Measurements from ENCODE around the gene LAMC1.

Gene LAMC1

DNA sequence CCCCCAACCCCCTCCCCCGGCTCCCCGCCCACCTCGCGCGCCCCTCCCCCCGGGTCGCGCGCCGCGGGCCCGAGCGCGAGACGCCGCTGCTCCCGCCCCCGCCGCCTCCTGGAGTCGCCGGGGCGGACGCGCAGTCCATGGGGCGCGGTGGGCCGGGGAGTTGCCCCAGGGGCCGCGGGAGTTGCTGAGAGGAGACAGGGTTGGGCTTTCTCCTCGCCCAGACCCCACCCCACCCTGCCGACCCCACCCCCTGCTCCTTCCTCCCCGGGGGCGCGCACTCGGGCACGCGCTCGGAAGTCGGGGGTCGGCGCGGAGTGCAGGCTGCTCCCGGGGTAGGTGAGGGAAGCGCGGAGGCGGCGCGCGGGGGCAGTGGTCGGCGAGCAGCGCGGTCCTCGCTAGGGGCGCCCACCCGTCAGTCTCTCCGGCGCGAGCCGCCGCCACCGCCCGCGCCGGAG, at the start of gene LAMC1:
LAMC1 (plus strand) TSS at position 275 of the 455 bp plus-strand sequence. CDS start 297 bp downstream, outside the sequence.
- peak; percentile 61 for DNase-seq

DNA sequence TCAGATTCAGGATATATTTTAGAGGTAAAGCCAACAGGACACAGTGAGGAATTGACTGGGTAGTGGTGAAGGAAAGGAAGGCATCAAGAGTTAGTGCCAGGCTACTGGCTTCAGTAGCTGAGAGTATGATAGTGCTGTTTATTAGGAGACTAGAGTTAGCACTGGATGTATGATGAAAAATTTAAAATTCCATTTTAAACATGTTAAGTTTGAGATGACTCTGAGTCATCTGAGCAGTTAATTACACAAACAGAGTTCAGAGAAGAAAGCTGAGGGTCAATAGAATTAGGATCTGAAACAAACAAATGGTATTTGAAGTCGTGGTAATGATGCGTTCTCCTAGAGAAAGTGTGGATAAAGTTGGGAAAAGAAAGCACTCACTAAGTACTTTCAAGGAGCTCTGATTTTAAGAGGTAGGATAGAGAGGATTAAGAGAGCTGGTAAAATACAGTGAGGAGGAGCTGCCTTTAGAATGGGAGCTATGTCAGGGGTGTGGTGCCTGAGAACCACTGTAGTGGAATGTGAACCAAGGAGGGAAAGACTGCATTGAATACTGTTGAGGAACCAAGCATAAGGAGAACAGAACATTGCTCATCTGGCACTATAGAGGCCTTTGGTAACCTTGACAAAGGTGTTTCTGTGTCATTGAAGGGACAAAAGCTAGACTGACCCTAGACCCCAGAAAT, 48.6 kb upstream of the LAMC1 start:
- DNase-seq: no peak

DNA sequence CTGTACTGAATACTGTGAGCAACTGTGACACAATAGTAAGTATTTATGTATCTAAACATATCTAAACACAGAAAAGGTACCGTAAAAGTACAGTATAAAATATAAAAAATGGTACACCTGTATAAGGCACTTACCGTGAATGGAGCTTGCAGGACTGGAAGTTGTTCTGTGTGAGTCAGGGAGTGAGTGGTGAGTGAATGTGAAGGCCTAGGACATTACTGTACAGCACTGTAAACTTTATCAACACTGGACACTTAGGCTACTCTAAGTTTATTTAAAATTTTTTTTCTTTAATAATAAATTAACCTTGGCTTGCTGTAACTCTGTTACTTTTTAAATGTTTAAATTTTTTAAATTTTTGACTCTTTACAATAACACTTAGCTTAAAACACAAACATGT, 45.7 kb upstream of the LAMC1 start:
- no peak for DNase-seq

DNA sequence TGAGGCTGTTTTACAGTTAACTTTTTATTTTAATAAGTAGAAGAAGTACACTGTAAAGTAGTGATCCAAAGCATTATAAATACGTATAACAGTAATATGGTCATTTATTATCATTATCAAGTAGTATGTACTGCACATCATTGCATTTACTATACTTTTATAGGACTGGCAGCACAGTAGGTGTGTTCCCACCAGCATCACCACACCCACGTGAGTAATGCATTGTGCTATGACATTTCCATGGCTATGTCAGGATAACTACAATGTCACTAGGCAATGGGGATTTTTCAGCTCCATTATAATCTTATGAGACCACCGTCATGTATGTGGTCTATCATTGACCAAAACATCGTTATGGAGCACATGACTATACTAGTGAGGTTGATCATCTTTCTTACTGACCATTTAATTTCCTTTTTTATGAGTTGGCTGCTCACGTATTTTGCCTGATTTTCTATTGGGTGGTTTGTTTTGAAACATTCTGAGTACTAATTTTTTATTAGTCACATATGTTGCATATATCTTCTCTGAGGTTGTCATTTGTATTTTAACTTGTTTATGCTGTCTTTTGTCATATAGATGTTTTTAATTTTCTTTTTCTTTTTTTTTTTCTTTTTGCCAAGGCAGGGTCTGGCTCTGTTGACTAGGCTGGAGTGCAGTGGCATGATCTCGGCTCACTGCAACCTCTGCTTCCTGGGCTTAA, 44.9 kb upstream of the LAMC1 start:
- DNase-seq: no peak

DNA sequence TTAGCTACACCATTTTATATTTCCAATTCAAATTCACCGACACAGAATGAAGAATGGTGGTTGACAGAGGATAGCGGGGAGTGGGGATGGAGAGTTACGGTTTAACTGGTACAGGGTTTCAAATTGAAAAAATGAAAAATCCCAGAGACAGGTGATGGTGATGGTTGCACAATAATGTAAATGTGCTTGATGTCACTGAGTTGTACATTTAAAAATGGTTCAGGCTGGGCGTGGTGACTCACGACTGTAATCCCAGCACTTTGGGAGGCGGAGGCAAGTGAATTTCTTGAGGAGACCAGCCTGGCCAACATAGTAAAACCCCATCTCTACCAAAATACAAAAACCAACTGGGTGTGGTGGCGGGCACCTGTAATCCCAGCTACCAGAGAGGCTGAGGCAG, 39.1 kb upstream of the LAMC1 start:
- no peak for DNase-seq

DNA sequence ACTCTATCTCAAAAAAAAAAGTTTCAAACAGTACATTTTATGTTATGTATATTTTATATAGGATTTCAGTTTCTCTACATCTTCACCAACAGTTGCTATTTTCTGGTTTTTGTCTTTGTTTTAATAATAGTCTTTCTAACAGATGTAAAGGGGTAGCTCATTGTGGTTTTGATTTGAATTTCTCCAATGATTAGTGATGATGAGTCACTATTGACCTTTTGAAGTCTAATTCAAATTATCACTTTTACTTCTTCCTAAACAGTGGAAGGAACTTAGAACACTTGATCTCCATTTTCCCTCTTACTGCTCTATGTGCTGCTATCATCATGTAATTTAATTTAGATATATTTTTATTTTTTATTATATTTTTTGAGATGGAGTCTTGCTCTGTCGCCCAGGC, 38.6 kb upstream of the LAMC1 start:
- DNase-seq: no peak

DNA sequence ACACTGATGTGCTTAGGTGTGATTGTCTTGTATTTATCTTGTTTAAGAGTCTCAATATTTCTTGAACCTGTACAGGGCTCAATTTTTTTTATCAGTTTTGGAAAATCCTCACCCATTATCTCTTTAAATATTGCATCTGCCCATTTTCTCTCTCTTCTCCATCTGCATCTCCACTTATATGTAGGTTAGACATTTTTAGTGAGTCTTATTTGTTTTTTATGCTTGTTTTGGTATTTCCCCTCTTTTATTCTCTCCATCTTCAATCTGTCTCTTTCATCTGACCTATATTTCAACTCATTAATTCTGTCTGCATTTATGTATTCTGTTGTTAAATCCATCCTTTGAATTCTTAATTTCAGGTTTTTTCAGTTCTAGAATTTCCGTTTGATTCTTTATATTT, 37.3 kb upstream of the LAMC1 start:
- DNase-seq: no peak

DNA sequence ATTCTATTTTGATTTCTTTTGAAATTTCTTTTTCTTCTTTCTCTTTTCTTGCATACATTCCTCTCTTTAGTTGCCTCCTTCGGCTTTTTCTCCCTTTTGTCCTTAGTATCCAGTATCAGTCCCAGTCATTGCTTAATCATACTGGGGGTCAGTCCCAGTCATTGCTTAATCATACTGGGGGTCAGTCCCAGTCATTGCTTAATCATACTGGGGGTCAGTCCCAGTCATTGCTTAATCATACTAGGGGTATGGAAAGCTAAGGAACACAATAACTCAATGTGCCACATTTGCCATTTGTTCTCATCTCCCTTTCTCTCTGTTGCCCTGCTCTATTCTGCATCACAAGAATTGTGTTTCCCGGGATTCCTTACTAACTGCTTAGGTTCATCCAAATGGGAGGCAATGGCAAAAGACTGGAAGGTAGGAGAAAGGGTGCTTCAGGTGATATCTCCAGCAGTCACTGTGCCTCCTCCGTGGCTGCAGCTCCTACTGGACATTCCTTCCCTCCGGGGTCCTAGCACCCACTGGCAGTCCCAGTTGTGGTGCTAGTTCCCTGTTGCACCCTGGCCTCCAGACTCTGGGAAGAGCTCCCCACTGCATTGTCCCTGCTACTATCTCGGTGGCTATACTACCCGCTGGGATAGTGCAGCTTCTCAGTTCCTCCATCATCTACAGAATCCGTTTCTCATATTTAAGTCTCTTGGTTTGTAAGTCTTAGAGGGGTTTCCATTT, 32.6 kb upstream of the LAMC1 start:
- no peak for DNase-seq

DNA sequence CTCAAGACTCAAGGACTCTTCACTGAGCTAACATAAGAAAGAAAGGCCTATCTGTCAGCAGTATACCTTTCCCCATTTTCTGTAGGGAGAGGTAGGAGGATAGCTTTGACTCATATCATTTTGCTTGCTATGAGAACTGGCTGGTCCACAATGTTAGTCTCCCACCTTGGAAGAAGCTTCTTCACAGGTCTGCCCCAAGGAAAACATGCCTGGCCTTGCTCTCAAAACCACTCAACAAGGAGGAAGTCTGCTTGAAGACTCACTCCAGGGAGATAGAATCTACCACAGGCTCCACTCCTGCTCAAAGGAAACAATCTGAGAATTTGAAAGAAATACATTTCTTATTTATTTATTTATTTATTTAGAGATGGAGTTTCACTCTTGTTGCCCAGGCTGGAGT, 29.5 kb upstream of the LAMC1 start:
- no peak for DNase-seq

DNA sequence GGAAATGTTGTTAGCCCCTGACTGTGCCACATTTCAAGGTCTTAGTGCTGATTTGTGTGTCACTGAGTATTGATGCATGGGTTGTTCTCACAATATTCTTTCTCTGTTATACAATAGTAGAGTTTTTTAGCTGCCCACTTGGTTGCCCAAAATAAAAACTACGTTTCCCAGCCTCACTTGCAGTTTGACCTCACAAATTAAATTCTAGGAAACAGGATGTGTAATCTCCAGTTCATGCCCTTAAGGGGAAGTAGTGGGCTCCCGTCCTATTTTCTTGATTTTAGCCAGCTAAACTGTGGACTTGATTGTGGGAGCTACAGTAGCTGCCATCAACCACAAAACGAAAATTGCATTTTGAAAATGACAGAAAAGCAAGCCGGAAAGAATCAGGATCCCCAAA, 27.3 kb upstream of the LAMC1 start:
- DNase-seq: no peak

DNA sequence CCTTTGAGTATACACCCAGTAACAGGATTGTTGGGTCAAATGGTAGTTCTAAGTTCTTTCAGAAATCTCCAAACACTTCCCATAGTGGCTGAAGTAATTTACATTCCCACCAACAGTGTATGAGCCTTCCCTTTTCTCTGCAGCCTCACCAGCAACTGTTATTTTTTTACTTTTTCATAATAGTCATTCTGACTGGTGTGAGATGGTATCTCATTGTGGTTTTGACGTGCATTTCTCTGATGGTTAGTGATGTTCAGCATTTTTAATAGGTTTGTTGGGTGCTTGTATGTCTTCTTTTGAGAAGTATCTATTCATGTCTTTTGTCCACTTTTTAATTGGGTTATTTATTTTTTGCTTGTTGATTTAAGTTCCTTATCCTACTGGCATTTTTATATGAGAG, 26.4 kb upstream of the LAMC1 start:
- DNase-seq: no peak

DNA sequence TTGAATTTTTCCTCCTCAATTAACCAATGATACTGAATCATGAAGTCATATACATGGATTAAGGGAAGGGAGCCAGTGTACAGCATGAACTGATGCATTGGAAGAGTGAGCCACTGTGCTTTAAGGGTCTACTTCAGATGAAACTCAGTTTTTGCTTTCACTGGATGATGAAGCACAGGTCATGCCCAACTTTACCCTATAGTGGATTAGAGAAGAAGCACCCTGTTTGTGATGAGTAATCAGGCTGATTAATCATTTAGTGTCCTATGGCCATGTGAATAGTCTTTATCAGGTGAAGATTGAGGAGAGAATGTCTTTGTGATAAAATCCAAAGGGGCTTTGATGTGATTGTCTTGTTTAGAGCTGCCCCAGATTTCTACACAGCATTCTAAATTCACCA, 24.7 kb upstream of the LAMC1 start:
- DNase-seq: no peak

DNA sequence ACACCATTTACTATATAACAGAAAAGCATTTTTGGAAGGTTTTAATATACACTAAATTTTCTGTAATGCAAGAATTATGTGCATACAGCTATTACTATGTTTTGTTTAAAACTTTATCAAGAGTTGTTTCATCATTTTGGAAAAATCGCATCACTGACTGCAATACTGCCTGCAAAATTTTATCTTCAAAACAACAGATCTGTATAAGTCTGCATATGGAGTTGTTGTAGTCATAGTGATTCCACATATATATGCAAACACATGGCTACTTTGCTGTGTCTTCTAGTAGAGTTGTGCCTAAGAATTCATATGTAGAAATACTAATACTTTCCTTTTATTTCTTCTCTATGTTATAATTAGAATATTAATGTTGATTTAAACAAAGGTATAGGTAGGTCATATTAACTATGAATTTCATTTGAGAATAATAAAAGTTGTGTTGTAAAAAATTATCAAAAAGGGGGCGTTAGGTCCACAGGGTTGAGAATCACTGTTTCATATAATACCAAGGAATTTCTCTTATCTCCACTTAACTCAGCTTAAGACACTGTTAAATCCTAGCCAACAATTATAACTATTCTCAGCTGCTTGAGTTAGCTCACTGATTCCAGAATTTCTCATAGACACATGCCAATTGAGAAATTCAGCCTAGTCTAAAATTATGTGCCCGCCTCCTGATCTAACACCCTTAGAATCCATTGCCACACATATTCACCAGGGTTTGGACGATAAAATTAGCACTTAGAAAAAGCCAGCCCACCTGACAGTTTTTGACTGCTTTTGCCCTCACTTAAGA, 22.9 kb upstream of the LAMC1 start:
- no peak for DNase-seq

DNA sequence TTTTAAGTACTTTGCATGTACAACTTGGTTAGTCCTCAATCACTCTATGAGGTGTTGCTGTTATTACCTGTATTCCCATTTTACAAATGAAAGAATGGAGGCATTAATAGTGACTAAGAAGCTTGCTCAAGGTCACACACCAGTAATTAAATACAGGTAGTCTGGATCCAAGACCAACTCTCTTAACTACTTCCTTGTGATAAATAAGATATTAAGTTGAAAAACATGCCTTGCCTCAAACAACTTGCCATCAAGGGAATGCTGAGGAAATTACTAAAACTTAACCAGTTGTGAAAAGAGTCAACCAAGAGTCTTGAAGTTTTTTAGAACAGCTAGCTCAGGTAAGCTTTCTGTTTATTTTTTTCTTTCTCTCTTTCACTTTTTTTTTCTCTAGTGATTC, 21.0 kb upstream of the LAMC1 start:
- no peak for DNase-seq

DNA sequence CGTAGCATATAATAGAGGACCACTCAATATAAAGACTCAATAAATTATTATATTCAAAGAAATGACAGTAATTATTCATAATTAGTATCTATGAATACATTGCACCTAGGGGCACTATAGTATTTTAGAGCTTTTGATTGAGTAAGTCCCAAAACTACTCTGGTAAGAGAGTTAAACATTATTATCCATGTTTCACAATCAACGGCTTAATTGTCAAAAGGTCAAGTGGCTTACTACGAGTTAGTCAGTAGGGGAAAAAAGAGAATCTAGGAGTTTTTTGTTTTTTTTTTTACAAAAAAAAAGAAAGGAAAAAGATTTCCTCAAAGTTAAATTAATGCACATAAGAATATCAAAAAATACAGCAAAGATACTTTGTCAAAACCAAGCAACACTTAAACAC, 20.4 kb upstream of the LAMC1 start:
- no peak for DNase-seq

DNA sequence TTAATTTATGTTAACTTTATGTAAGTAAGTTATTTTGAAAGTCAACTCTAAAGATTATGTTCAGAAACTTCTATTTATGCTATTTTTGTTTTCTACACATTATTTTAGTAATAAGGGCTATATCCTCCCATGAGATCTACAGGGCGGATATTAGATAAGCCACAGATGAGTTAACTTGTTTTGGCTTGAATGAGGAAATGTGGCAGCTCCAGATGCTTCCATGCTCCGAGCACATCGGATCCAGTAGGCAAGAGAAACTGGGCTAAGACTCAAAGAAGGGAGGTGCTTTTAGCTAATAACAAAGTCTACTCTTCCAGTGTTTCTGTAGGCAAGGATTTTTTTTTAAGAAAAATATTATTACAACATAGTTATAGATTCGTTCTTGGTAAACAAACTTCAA, 20.0 kb upstream of the LAMC1 start:
- DNase-seq: no peak

DNA sequence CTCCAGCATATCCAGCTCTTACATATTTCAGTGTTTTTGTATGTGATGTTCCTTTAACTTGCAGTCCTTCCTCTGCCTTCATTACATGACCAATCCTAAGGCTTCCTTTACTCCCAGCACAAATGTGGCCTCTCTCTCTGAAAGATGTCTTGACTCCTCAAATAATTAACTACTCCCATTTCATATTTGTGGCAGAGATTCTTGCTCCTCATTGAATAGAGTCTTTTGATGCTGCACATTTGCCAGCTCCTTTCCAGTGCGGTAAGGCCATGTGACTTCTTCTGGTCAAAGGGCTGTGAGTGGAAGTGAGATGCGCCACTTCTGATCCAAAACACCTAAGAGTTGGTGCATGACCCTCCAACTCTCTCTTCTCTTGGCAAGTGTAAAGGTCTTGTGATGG, 19.1 kb upstream of the LAMC1 start:
- no peak for DNase-seq

DNA sequence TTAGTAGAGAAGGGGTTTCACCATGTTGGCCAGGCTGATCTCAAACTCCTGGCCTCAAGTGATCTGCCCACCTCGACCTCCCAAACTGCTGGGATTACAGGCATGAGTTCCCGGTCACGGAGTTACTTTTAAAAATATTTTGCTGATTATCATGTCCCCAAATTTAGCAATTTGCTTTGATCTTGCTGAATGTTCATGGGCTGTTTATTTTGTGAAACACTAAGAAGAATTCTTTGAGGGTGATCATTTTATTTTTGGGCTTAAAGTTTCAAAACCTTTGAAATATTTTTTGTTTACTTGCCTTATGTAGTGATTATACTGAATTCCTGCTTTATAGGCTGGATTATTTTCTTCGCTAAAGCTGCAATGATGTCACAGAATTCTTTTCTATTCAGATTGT, 11.4 kb upstream of the LAMC1 start:
- no peak for DNase-seq

DNA sequence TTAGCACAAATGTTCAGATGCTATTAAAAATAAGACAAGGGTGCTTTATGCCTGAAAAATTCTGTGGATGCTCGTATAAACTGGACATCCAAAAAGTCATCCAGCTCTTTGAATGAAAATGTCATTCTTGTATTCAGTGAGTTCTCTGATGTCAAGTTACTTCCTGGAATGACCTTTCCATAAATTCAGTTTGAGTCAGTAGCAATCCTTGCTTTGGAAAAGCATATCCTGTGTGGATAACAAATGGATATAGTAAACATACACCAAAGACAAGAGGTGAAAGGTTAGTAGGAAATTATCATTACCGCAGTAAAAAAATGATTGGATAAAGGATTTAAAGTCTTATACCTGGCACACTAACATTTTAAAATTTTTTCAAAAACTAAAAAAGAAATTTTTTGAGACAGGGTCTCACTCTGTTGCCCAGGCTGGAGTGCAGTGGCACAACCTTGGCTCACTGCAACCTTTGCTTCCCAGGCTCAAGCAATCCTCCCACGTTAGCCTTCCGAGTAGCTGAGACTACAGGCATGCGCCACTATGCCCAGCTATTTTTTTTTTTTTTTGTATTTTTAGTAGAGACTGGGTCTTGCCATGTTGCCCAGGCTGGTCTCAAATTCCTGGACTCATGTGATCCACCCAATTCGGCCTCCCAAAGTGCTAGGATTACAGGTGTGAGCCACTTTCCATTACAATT, 10.8 kb upstream of the LAMC1 start:
- no peak for DNase-seq

DNA sequence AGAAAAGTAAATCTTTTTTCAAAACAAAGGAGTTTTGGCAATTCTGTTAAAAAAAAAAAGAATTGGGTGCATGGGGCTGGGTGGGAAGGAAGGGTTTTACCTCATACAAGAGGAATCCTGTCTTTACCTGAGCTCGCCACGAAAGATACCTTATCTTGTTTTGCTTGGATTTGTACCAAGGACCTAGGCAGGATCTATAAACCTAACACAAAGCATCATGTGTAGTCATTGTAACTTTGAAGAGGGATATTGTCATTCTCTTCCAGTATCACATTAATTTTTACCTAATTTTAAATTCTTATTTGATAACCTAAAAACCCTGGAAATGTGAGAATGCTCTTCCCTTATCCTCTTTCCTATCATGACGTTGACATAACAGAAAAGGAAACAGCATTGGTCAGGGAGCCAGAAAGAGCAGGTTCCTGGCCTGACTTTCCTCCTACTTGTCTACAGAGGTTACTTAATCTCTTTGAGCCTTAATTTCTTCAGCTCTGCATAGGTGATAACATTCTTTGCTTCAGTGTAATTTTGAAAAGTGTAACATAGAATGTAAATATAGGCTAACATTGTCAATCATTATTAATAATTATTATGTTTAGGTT, 4.0 kb upstream of the LAMC1 start:
- no peak for DNase-seq

DNA sequence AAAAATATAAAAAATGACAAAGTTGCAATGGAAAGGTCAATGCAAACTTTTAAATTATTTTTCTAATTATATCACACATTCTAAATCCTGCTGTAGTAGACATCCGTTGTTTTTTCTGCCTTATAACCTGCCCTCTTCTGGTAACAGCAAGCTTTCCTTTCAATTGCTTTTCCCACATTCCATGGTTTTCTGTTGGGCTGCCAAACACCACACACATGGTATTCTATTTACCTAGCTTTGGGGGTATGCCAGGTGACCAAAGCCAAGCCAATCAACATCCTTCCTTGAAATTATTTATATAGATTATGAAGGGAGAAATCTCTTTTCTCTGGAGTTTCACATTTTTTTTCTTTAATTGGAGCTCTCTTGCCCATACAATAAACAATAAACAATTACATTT, 3.4 kb upstream of the LAMC1 start:
- no peak for DNase-seq

All from amniotic stem cell (primary cell).